Left colon (tissue), 2 donors: Measurements from ENCODE around the gene ABL1. TPM values are rescaled to one million over a fixed set of nuclear protein-coding genes. Genes with fewer than 3 reads are reported as not detected.
"Not testable (repeated sequence)": the region's sequence is repeated elsewhere in the genome, so short reads cannot be mapped to it uniquely, and the experiment has no call there.

Experiments
- ATAC-seq: fragments of 200-7000 bp; cut with Tn5 transposase; one replicate; pipeline ENCODE4 v1.9.1; 2020; ENCODE audit warnings: mild to moderate bottlenecking, moderate library complexity
- DNase-seq, 2 donors: peaks; one replicate each; pipeline ENCODE4 v3.0.0-alpha.2; 2020
- intact Hi-C, 2 donors: fragments of 100-400 bp; cut with DNase I in 1 of 2; cut with micrococcal nuclease in 1 of 2; formaldehyde crosslinking; loops; one replicate each; pipeline versions ENCODE4 v1.11.2 to v1.14.0; 2022; cut with DNase I, micrococcal nuclease
- total RNA-seq, 2 donors: library from RNA; stranded (reverse); fragmentation: NEBNext Ultra II Directional; extraction: Animal tissue kit (Norgen Biotek cat#: 25700); gene quantifications; one replicate each; pipeline ENCODE4 v1.2.1, GENCODE V29; 2021
- donor health status: DM: no; HTN: no; CAD: no.
- donor health status: DM: yes; HTN: yes; CAD: no.

Gene ABL1
- total RNA-seq, 2 donors from 2014 or later, result 79.0 to 93.9 TPM

- ATAC-seq, result no peak
- intact Hi-C loops, result no loop called here
- no peak for DNase-seq
Measured at GRCh38 chr9:130905902-130906734, 71.1 kb downstream of the ABL1 start.

DNA sequence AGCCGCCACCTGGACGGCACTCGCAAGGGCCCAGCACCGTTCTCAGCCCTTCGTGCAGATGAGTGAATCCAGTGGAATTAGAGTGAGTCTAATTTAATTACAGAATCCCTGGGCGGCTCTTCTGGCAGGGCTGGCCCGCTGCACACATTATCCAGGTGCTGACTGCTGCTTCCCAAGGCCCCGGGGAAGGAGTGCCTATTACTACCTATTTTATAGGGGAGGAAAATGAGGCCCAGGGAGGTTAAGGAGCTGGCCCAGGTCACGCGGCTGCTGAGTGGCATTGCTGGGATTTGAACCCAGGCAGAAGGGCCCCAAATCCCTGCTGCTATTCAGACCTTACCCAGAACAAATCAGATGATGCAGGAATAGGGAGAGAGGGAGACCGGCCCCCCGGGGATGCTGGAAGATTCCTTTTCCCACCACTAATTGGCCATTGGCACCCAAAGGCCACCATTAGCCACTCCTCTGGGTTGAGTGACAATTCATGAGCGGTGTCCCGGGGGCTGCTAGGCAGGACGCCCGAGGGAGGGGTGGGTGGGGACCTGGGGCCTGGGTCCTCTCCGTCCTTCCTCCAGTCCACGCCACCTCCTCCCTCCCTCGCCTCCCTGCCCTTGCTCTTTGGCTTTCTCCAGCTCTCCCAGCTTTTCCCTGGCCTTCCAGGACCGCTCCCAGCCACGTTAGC, 71.8 kb downstream of the ABL1 start:
- no peak for DNase-seq
- intact Hi-C loops, result no loop called here
- no peak for ATAC-seq

- ATAC-seq, result no peak
Measured at GRCh38 chr9:130908146-130908877, 73.3 kb downstream of the ABL1 start.

DNA sequence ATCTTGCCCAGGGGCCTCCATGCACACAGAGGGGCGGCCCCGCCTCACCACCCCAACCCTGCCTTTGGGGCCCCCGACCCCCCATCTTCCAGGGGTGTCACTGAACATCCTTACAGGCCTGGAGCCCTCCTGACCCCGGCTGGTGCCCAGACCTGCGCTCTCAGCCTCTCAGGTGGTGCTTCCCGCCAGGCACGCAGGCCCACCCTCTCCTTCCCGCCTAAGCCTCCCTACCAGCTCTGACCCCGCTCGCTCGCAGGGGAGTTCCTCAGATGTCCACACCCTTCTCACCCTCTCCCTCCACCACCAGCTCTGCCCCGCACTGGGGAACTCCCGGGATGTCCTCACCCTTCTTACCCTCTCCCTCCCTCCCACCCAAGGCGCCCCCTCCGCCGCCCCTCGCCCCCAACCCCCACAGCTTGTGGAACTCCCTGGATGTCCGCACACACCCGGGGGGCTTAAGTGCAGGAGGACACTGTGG, 73.9 kb downstream of the ABL1 start:
- intact Hi-C loops, result no loop called here
- no peak for ATAC-seq
- DNase-seq, result no peak

More at GRCh38 chr9:130908146-130908877, 73.3 kb downstream of the ABL1 start:
- intact Hi-C loops, result no loop called here
- no peak for DNase-seq

DNA sequence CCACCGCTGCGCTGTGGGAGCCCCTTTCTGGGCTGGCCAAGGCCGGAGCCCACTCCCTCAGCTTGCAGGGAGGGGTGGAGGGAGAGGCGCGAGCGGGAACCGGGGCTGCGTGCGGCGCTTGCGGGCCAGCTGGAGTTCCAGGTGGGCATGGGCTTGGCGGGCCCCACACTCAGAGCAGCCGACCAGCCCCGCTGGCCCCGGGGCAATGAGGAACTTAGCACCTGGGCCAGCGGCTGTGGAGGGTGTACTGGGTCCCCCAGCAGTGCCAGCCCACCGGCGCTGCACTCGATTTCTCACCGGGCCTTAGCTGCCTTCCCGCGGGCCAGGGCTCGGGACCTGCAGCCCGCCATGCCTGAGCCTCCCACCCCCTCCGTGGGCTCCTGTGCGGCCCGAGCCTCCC, 75.0 kb downstream of the ABL1 start:
- intact Hi-C loops, ATAC-seq, DNase-seq: not testable (repeated sequence)

GRCh38 chr9:130910670-130911069, 75.6 kb downstream of the ABL1 start:
- DNase-seq, ATAC-seq, intact Hi-C loops: not testable (repeated sequence)

DNA sequence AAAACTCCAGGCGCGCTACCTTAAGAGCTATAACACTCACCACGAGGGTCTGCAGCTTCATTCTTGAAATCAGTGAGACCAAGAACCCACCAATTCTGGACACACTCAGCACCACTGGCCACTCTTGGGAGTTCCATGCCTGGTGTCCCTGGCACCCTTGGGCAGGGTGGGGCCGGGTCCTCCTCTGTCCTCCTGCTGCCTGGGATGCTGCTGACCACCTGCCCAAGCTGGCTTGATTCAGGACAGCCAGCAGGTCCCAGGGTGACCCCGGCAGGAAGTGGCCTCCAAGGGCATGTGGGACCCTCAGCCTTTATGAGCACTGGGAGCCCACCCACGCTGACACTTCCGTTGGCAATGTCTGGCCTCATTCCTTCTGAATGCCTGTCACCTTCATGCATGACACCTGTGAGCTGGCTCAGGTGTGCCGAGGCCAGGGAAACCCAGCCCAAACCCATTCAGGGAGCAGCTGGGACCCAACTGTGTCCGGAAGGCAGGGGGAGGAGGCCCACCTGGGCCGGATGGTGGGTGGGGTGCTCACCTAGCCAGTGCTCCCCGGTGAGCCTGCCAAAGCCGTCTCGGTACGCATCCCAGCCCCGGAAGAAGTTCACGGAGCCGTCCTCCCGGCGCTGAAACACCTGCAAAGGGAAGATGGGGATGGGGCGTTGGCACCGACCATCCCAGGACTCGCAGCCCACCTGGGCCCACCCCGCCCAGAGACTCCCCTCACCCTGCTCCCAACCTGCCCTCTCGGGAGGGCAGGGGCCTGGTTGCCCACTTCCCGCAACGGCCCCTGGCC, 76.4 kb downstream of the ABL1 start:
- no peak for DNase-seq
- intact Hi-C loops, result no loop called here
- ATAC-seq, result no peak

GRCh38 chr9:130912932-130913598, 78.0 kb downstream of the ABL1 start:
- intact Hi-C loops, result no loop called here
- ATAC-seq, result no peak
- no peak for DNase-seq

DNA sequence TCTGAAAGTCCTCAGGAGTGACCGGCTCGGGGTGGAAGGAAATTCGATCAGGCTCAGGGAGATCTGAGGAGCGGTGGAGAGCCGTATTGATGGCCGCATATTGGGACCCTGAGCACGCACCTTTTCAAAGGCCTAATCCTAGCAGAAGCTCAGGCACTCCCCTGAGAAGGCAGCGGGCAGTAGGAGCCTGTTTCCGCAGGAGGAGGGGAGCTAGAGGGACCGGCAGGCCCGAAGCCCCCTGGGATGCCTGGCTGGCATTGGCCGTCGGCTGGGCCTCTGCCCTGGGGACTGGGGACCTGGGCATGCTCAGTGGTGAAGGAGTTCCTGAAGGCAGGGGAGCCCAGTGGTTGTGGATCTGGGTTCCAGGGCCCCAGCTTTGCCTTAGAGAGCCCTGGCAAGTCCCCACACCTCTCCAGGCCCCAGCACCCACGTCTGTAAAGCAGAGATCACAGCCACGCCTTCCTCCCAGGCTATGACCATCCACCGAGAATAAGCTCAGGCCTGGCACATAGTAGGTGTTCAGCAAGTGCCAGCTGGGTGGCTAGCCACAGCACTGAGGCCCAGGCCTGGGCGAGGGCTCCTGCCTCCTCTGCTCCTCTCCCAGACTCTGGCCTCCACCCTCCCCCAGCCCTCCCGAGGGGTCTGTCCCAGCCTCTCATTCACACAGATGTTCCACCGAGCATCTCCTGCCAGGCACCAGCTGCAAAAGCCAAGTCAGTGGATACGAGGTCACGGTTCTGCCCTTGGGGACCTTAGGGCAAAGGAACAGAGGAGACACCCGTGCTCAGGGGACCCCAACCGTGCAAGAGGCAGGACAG, 78.8 kb downstream of the ABL1 start:
- ATAC-seq (no peak), DNase-seq (no peak)
- intact Hi-C loops, result no loop called here

DNA sequence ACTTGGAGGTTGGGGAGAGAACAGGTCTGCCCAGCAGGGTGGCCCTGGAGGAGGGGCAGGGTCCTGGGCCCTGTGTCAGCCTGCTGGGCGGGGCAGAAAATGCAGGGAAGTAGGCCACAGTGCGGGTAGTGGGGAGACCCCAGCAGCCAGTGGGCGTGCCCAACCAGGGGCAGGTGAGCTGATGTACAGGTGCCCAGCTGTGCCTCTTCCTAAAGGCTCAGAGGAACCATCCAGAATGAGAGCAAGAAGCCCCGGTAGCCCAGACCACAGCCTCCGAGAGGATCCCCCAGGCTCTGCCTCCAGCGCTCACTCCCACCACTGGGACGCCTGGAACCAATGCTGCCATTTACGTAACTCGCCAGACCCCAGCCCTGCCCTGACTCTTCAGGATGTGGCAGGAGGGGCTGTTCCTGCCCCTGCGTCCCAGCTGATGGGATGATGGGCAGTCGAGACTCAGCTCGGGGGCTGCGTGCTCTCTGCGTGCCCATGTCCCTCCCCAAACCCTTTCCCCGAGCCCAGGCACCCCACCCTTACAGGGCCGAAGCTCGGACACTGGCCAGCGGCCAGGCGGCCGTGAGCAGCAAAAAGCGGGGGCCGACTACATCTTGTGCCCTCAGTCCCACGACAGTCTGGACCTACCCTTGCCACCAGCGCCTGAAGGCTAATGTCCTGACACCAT, 79.5 kb downstream of the ABL1 start:
- DNase-seq (no peak), ATAC-seq (no peak)
- intact Hi-C loops, result no loop called here

DNA sequence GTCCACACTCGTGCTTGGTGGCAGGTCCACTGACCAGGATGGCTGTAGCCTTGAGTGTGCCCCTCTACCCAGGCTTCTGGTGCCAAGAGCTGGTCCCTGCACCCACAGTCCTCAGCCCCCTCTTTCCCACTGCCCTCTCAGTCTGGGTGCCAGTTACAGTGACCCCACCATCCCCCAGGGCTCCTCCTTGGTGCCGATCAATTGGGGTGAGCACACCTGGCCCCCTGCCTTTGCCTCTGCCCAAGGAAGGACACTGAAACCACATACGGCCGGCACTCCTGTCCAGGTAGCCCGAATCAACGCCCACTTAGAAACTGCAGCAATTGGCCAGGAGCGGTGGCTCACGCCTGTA, 80.0 kb downstream of the ABL1 start:
- DNase-seq (no peak), ATAC-seq (no peak)
- intact Hi-C loops, result no loop called here

- DNase-seq (no peak), ATAC-seq (no peak)
- intact Hi-C loops, result no loop called here
Measured at GRCh38 chr9:130917168-130917960, 82.3 kb downstream of the ABL1 start.

GRCh38 chr9:130918101-130918825, 83.2 kb downstream of the ABL1 start:
- ATAC-seq, result no peak
- intact Hi-C loops, result no loop called here
- no peak for DNase-seq

DNA sequence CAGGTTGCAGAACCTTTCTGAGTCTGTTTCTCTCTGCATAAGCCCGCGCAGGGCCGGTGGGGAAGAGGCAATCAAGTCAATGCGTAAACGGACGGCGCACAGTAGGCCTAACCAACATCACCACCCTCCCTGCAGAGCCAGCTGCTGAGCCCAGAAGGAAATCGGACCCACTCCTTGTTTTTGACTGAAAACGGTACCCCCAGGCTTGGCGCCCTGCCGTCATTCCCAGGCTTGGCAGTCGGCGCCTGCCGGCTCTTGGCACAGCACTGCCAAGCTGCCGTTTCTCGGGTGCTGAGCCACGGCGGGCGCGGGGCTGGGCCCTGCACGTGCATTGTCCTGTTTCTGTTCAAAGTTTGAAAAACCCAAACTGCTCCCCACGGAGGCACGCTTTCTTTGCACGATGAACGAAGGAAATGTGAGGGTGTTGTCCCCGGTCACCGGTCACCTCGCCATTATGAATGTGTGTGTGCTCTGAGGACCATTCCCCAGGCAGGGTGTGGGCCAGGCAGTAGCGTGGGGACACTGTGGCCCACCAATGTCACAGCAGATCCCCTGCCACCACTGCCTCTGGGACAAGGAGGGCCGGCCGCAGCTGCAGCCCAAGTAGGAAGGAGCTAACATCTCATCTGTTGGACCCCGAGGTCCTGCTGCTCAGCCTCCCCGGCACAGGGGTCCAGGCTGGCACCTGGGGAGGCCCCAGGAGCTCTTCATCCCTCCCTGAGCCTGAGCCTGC, 83.9 kb downstream of the ABL1 start:
- no peak for DNase-seq
- intact Hi-C loops, result no loop called here
- ATAC-seq, result no peak

DNA sequence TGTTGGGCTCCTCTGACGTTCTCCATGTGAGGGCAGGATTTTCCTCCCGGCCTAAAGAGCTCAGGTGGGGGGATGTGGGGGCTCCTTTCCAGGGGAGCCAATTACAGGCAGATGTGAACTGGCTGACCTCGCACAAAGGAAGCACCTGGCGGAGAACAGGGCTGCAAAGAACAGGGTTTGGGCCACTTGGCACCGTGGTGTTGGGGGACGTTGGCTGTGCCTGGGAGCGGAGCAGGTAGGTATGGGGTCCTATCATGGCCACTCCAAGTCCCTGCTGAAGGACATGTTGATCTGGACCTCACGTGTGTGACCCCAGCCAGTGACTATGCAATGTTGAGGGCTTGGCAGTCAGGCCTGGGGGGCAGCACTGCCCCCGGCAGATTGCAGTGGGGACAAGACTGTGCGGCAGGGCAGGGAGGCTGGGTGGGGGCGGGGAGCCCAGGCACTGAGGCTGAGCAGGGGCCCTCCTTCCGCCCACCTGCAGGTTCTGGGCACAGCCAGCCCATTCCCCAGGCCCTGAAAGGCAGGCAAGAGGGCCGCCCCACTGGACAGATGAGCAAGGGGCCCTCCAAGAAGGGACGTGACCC, 84.6 kb downstream of the ABL1 start:
- DNase-seq (no peak), ATAC-seq (no peak)
- intact Hi-C loops, result no loop called here
